Stimulated activated effector memory CD8-positive, alpha-beta T cell treated with anti-CD3 and anti-CD28 coated beads, Interleukin-12 subunit alpha, Interleukin-12 subunit beta, amount 100 ng/mL, for 72 hours (primary cell): ENCODE results near the gene PRKG1.

Experiments
- ATAC-seq: fragments of 150-1000 bp; cut with Tn5 transposase; 2 replicates; pipeline ENCODE4 v1.10.0; 2021
- DNase-seq, 2 donors: peaks; one replicate each; pipeline ENCODE4 v3.0.0; 2021 to 2022; ENCODE audit warnings: low spot score in 2 of 2
- H3K27ac Mint-ChIP-seq: one replicate; pipeline ENCODE4 v1.8.0; 2022; ENCODE audit warnings: mild to moderate bottlenecking, mixed read lengths
- H3K36me3 Mint-ChIP-seq: one replicate; pipeline ENCODE4 v1.8.0; 2022; ENCODE audit warnings: mild to moderate bottlenecking, mixed read lengths
- H3K4me1 Mint-ChIP-seq: one replicate; pipeline ENCODE4 v1.8.0; 2022; ENCODE audit warnings: mixed read lengths
- H3K4me3 Mint-ChIP-seq: one replicate; pipeline ENCODE4 v1.8.0; 2022; ENCODE audit warnings: mild to moderate bottlenecking, mixed read lengths
- H3K9me3 Mint-ChIP-seq: one replicate; pipeline ENCODE4 v1.8.0; 2022; ENCODE audit warnings: mixed read lengths

The PRKG1 gene

GRCh38 chr10:51599647-51600046 is 525.4 kb downstream of the PRKG1 start:
- ATAC-seq (no peak), DNase-seq (no peak)
- Mint-ChIP-seq H3K36me3 (no peaks in the 10 kb centered on the region), H3K9me3 (peaks cover 4% of the 10 kb centered on the region), H3K4me1 (no peaks in the 10 kb centered on the region), H3K4me3 (no peak overlapping the region), H3K27ac (no peak overlapping the region)

GRCh38 chr10:51602326-51602725 is 528.0 kb downstream of the PRKG1 start:
- ATAC-seq (no peak), DNase-seq (no peak)
- no peaks in the 10 kb centered on the region for H3K4me1 Mint-ChIP-seq
- H3K36me3 Mint-ChIP-seq = no peaks in the 10 kb centered on the region
- no peak overlapping the region for H3K4me3 Mint-ChIP-seq
- no peak overlapping the region for H3K27ac Mint-ChIP-seq
- H3K9me3 Mint-ChIP-seq = peaks cover 4% of the 10 kb centered on the region

GRCh38 chr10:51604579-51604978 is 530.3 kb downstream of the PRKG1 start:
- H3K36me3 Mint-ChIP-seq = no peaks in the 10 kb centered on the region
- no peak for DNase-seq
- no peak overlapping the region for H3K4me3 Mint-ChIP-seq
- no peaks in the 10 kb centered on the region for H3K9me3 Mint-ChIP-seq
- H3K4me1 Mint-ChIP-seq = no peaks in the 10 kb centered on the region
- ATAC-seq = no peak
- no peak overlapping the region for H3K27ac Mint-ChIP-seq

- ATAC-seq = no peak
- Mint-ChIP-seq H3K9me3 (no peaks in the 10 kb centered on the region), H3K4me3 (no peak overlapping the region), H3K4me1 (no peaks in the 10 kb centered on the region), H3K27ac (no peak overlapping the region), H3K36me3 (no peaks in the 10 kb centered on the region)
- DNase-seq = no peak
Measured at GRCh38 chr10:51606825-51607462, 532.7 kb downstream of the PRKG1 start.

- Mint-ChIP-seq H3K4me3 (no peak overlapping the region), H3K36me3 (no peaks in the 10 kb centered on the region), H3K4me1 (no peaks in the 10 kb centered on the region), H3K27ac (no peak overlapping the region), H3K9me3 (no peaks in the 10 kb centered on the region)
- no peak for DNase-seq
- ATAC-seq = no peak
Measured at GRCh38 chr10:51607463-51607835, 533.2 kb downstream of the PRKG1 start.

GRCh38 chr10:51608211-51608610 is 533.9 kb downstream of the PRKG1 start:
- H3K4me3 Mint-ChIP-seq = no peak overlapping the region
- no peak overlapping the region for H3K27ac Mint-ChIP-seq
- DNase-seq (no peak), ATAC-seq (no peak)
- H3K4me1 Mint-ChIP-seq = no peaks in the 10 kb centered on the region
- H3K36me3 Mint-ChIP-seq = no peaks in the 10 kb centered on the region
- no peaks in the 10 kb centered on the region for H3K9me3 Mint-ChIP-seq

- no peak overlapping the region for H3K4me3 Mint-ChIP-seq
- H3K4me1 Mint-ChIP-seq = no peaks in the 10 kb centered on the region
- H3K27ac Mint-ChIP-seq = no peak overlapping the region
- no peaks in the 10 kb centered on the region for H3K36me3 Mint-ChIP-seq
- DNase-seq = no peak
- peaks cover 6% of the 10 kb centered on the region for H3K9me3 Mint-ChIP-seq
- no peak for ATAC-seq
Measured at GRCh38 chr10:51615764-51616298, 541.5 kb downstream of the PRKG1 start.

GRCh38 chr10:51617576-51618235 is 543.4 kb downstream of the PRKG1 start:
- no peaks in the 10 kb centered on the region for H3K36me3 Mint-ChIP-seq
- DNase-seq = no peak
- H3K27ac Mint-ChIP-seq = no peak overlapping the region
- peaks cover 6% of the 10 kb centered on the region for H3K9me3 Mint-ChIP-seq
- ATAC-seq = no peak
- no peaks in the 10 kb centered on the region for H3K4me1 Mint-ChIP-seq
- H3K4me3 Mint-ChIP-seq = no peak overlapping the region

- no peaks in the 10 kb centered on the region for H3K4me1 Mint-ChIP-seq
- peaks cover 6% of the 10 kb centered on the region for H3K9me3 Mint-ChIP-seq
- H3K36me3 Mint-ChIP-seq = no peaks in the 10 kb centered on the region
- no peak overlapping the region for H3K4me3 Mint-ChIP-seq
- DNase-seq (no peak), ATAC-seq (no peak)
- H3K27ac Mint-ChIP-seq = no peak overlapping the region
Measured at GRCh38 chr10:51619365-51619764, 545.1 kb downstream of the PRKG1 start.

GRCh38 chr10:51620131-51620530 is 545.8 kb downstream of the PRKG1 start:
- Mint-ChIP-seq H3K4me1 (no peaks in the 10 kb centered on the region), H3K9me3 (peaks cover 3% of the 10 kb centered on the region), H3K27ac (no peak overlapping the region), H3K4me3 (no peak overlapping the region), H3K36me3 (no peaks in the 10 kb centered on the region)
- DNase-seq = no peak
- ATAC-seq = no peak

GRCh38 chr10:51624013-51624412 is 549.7 kb downstream of the PRKG1 start:
- no peaks in the 10 kb centered on the region for H3K36me3 Mint-ChIP-seq
- H3K27ac Mint-ChIP-seq = no peak overlapping the region
- no peak for DNase-seq
- H3K9me3 Mint-ChIP-seq = no peaks in the 10 kb centered on the region
- ATAC-seq = no peak
- H3K4me3 Mint-ChIP-seq = no peak overlapping the region
- H3K4me1 Mint-ChIP-seq = no peaks in the 10 kb centered on the region

- Mint-ChIP-seq H3K4me3 (no peak overlapping the region), H3K4me1 (no peaks in the 10 kb centered on the region), H3K36me3 (no peaks in the 10 kb centered on the region), H3K9me3 (no peaks in the 10 kb centered on the region), H3K27ac (no peak overlapping the region)
- DNase-seq = no peak
- no peak for ATAC-seq
Measured at GRCh38 chr10:51629934-51630639, 555.8 kb downstream of the PRKG1 start.

- Mint-ChIP-seq H3K4me3 (no peak overlapping the region), H3K9me3 (no peaks in the 10 kb centered on the region), H3K27ac (no peak overlapping the region), H3K36me3 (no peaks in the 10 kb centered on the region), H3K4me1 (no peaks in the 10 kb centered on the region)
- DNase-seq (no peak), ATAC-seq (no peak)
Measured at GRCh38 chr10:51630640-51631005, 556.3 kb downstream of the PRKG1 start.

GRCh38 chr10:51635436-51635835 is 561.1 kb downstream of the PRKG1 start:
- DNase-seq = no peak
- no peaks in the 10 kb centered on the region for H3K9me3 Mint-ChIP-seq

GRCh38 chr10:51638211-51638610 is 563.9 kb downstream of the PRKG1 start:
- H3K36me3 Mint-ChIP-seq = no peaks in the 10 kb centered on the region
- no peak for DNase-seq
- no peak for ATAC-seq
- H3K27ac Mint-ChIP-seq = no peak overlapping the region
- H3K4me1 Mint-ChIP-seq = no peaks in the 10 kb centered on the region
- H3K4me3 Mint-ChIP-seq = no peak overlapping the region
- H3K9me3 Mint-ChIP-seq = no peaks in the 10 kb centered on the region

More at GRCh38 chr10:51635436-51635835, 561.1 kb downstream of the PRKG1 start:
- Mint-ChIP-seq H3K4me1 (no peaks in the 10 kb centered on the region), H3K27ac (no peak overlapping the region), H3K36me3 (no peaks in the 10 kb centered on the region), H3K4me3 (no peak overlapping the region)
- ATAC-seq = no peak

GRCh38 chr10:51638737-51639136 is 564.5 kb downstream of the PRKG1 start:
- Mint-ChIP-seq H3K4me3 (no peak overlapping the region), H3K27ac (no peak overlapping the region)

More at GRCh38 chr10:51638737-51639136, 564.5 kb downstream of the PRKG1 start:
- H3K9me3 Mint-ChIP-seq = no peaks in the 10 kb centered on the region
- H3K36me3 Mint-ChIP-seq = no peaks in the 10 kb centered on the region
- DNase-seq = no peak
- ATAC-seq = no peak
- no peaks in the 10 kb centered on the region for H3K4me1 Mint-ChIP-seq
